Heart left ventricle (tissue), 13 donors: ENCODE measurements around the gene PDE6D.

Experiments
- CTCF ChIP-seq, 12 donors: fragments of 200-600 bp; sonication (generic) in 4 of 12; IDR thresholded peaks; one replicate each; pipeline versions ENCODE4 v1.5.0 to v1.8.0; 2018 to 2022; ENCODE audit warnings: antibody characterized with exemption in 12 of 12, mild to moderate bottlenecking in 5 of 12
- POLR2A ChIP-seq, 2 donors: fragments of 450-650 bp; IDR thresholded peaks; one replicate each; pipeline ENCODE4 v1.6.1; 2017; ENCODE audit warnings: antibody characterized with exemption in 2 of 2, mild to moderate bottlenecking in 2 of 2, moderate library complexity in 2 of 2
- donor health status: ischemic (EF 13 %, LVEDD 7.1; RV severe dilation, severe dysfunction).
- donor health status: DM: no; HTN: yes; CAD: no.
- donor health status: DM: no; HTN: no; CAD: no.
- donor health status: ischemic (EF 25% LVEDD 6.9; RV normal size, moderate dysfunction).
- donor health status: ischemic (EF 25% LVEDD 5.7; RV mildly dilated, moderate dysfunction).
- donor health status: ischemic (EF 35%, LVEDD 5.7; RV mildly dilated, moderate dysfunction).
- donor health status: nonischemic (EF 11% LVEDD 7.7; RV severe dilation, severe dysfunction).
- donor health status: DM: yes; HTN: yes; CAD: no.
- donor health status: PGD.
- donor health status: ischemic (EF 29% LVEDD 5.4; RV normal size, mild dysfunction).
- donor health status: nonischemic (EF 23%, LVEDD 6.1; RV moderate dilation, normal function).

GRCh38 chr2:231765496-231765929 is 15.6 kb downstream of the PDE6D start:
- TF ChIP-seq CTCF (IDR thresholded peaks at IDR 0.05) = no peak
- no peak for TF ChIP-seq POLR2A (IDR thresholded peaks at IDR 0.05)
